Sigmoid colon (tissue), 7 donors: ENCODE results near the gene KIF26A. TPM values are rescaled to one million over a fixed set of nuclear protein-coding genes. Genes with fewer than 3 reads are reported as not detected.
"Not testable (repeated sequence)": the region's sequence is repeated elsewhere in the genome, so short reads cannot be mapped to it uniquely, and the experiment has no call there.

Source experiments
- DNase-seq: peaks from one replicate; pipeline ENCODE4 v3.0.0-alpha.2; 2019
- H3K27ac ChIP-seq, 4 donors: fragments of 200-600 bp; sonication (generic); one replicate each; pipeline ENCODE4 v1.5.1; 2016 to 2019; ENCODE audit warnings: mild to moderate bottlenecking in 1 of 4
- H3K27me3 ChIP-seq, 3 donors: fragments of 200-600 bp; sonication (generic); one replicate each; pipeline ENCODE4 v1.5.1; 2019; ENCODE audit warnings: mild to moderate bottlenecking in 1 of 3
- H3K36me3 ChIP-seq, 4 donors: fragments of 200-600 bp; sonication (generic); one replicate each; pipeline ENCODE4 v1.5.1; 2016 to 2019
- H3K4me1 ChIP-seq, 4 donors: fragments of 200-600 bp; sonication (generic); one replicate each; pipeline ENCODE4 v1.5.1; 2017 to 2019
- H3K4me3 ChIP-seq, 4 donors: fragments of 200-600 bp; sonication (generic); one replicate each; pipeline ENCODE4 v1.5.1; 2017 to 2019; ENCODE audit warnings: mild to moderate bottlenecking in 2 of 4, moderate library complexity in 1 of 4
- H3K9me3 ChIP-seq, 4 donors: fragments of 200-600 bp in 3 of 4; sonication (generic) in 3 of 4; one replicate each; pipeline versions ENCODE4 v1.5.1 to v1.6.1; 2013 to 2019
- EP300 ChIP-seq, 4 donors: sonication (generic); formaldehyde crosslinking; IDR thresholded peaks; one replicate each; pipeline ENCODE4 v1.6.1; 2017; ENCODE audit warnings: antibody characterized with exemption in 4 of 4
- POLR2A ChIP-seq, 2 donors: fragments of 450-650 bp; IDR thresholded peaks; one replicate each; pipeline ENCODE4 v1.6.1; 2016; ENCODE audit warnings: antibody characterized with exemption in 2 of 2, mild to moderate bottlenecking in 2 of 2, moderate library complexity in 2 of 2
- POLR2AphosphoS5 ChIP-seq, 4 donors: sonication (generic); formaldehyde crosslinking; IDR thresholded peaks; one replicate each; pipeline ENCODE4 v1.6.1; 2017; ENCODE audit warnings: antibody characterized with exemption in 4 of 4
- WGBS, 2 donors: extraction: QIAGEN DNeasy Blood & Tissue Kit; methylation state at CpG; one replicate each; pipeline ENCODE4 v1.1.7; 2013; 5-methylcytosine and 5-hydroxymethylcytosine counted together
- intact Hi-C: fragments of 100-400 bp; cut with DNase I; formaldehyde crosslinking; loops from one replicate; pipeline ENCODE4 v1.15.1; 2023
- polyA plus RNA-seq, 3 donors: library from polyadenylated mRNA; stranded (reverse); fragments of 200-250 nt; gene quantifications; one replicate each; pipeline ENCODE4 v1.2.3, GENCODE V29; 2013
- total RNA-seq, 4 donors: library from RNA; depleted of rRNA; stranded (reverse); fragments of >200 nt; gene quantifications; one replicate each; pipeline ENCODE4 v1.1.0, GENCODE V29; 2016
- TF ChIP-seq, protein P1 (sequence below), 4 experiments: fragments of 450-650 bp in 3 of 4; fragments of 200-600 bp in 1 of 4; IDR thresholded peaks; one replicate each; pipeline ENCODE4 v1.5.1; 2016 to 2019; ENCODE audit warnings: antibody characterized with exemption in 4 of 4, mild to moderate bottlenecking in 3 of 4, moderate library complexity in 2 of 4
- donor health status: healthy with polysubstance abuse.
- donor health status: Bipolar disorder and iron deficiency.
- donor health status: healthy.

Gene KIF26A
- total and polyA plus RNA-seq, 7 donors = 0.60 to 4.2 (median 2.1) TPM

DNA sequence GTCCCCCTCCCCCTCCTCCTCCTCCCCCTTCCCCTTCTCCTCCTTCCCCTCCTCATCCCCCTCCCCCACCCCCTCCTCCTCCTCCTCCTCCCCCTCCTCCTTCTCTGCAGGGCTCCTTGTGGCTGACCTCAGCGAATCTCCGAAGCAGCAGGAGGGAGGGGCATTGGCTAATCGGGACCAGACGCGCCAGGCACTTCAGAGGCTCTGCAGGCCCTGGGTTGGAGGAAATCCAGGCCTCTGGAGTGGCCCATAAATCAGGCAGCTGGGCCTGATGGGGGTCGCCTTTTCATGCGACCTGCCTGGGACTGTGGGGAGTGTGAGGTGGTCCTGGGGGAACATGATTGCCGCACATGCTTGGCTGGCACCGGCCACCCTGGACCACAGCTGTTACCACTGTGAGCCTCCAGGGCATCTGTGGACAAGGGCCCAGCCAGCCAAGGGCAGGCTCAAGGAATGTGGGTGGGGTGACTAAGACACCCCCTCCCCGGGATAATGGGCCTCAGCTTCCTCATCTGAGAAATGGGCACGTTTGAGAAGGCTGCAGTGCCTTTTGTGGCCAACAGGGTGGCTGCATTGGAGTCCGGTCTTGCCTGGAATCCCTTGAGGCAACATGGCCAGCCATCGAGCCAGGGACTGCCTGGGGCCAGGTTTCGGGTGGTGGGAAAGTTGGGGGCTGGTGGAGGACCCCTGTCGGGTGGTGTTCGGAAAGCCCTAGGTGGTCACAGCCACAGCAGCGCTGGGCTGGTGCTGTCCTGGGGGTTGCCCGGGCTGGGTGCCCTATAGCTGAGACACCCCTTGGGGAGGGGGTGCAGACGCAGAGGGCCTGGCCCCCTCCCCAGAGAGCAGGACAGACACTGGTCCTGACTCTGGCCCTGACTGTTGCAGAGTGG, 12.0 kb downstream of the KIF26A start:
- peaks cover 0 to 17% (median 11%) of the 10 kb centered on the region in 4 donors for H3K4me1 ChIP-seq
- 55 to 71% methylated on average over 19 of the region's 19 CpGs for WGBS, 2 donors
- TF ChIP-seq EP300 (IDR thresholded peaks at IDR 0.05) (no peak), POLR2A (IDR thresholded peaks at IDR 0.05) (no peak), POLR2AphosphoS5 (IDR thresholded peaks at IDR 0.05) (no peak)
- TF ChIP-seq, protein P1, sequence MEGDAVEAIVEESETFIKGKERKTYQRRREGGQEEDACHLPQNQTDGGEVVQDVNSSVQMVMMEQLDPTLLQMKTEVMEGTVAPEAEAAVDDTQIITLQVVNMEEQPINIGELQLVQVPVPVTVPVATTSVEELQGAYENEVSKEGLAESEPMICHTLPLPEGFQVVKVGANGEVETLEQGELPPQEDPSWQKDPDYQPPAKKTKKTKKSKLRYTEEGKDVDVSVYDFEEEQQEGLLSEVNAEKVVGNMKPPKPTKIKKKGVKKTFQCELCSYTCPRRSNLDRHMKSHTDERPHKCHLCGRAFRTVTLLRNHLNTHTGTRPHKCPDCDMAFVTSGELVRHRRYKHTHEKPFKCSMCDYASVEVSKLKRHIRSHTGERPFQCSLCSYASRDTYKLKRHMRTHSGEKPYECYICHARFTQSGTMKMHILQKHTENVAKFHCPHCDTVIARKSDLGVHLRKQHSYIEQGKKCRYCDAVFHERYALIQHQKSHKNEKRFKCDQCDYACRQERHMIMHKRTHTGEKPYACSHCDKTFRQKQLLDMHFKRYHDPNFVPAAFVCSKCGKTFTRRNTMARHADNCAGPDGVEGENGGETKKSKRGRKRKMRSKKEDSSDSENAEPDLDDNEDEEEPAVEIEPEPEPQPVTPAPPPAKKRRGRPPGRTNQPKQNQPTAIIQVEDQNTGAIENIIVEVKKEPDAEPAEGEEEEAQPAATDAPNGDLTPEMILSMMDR (IDR thresholded peaks at IDR 0.05) = no peak
- H3K4me3 ChIP-seq = no peak overlapping the region
- H3K9me3 ChIP-seq = no peaks in the 10 kb centered on the region
- no peaks in the 10 kb centered on the region for H3K36me3 ChIP-seq
- DNase-seq = no peak
- no peak overlapping the region for H3K27ac ChIP-seq
- intact Hi-C loops = no loop called here
- no peaks in the 10 kb centered on the region for H3K27me3 ChIP-seq

DNA sequence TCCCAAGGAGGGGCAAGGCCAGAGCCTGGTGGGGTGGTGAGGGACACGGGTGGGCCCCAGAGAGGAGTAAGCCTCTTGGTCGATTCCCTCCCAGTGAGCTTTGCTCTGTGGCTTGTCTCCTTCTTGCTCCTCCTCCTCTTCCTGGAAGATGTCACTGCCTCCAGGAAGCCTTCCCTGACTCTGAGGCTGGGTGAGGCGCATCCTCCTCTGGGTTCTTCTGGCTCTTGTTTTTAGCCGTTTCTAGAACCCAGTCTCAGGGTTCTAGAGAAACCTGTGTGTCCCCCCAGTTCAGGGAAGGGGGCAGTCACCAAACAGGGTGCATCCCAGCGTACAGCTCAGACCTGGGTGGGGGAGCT, 12.6 kb downstream of the KIF26A start:
- 83 to 90% methylated on average over 5 of the region's 5 CpGs for WGBS, 2 donors
- H3K9me3 ChIP-seq = no peaks in the 10 kb centered on the region

DNA sequence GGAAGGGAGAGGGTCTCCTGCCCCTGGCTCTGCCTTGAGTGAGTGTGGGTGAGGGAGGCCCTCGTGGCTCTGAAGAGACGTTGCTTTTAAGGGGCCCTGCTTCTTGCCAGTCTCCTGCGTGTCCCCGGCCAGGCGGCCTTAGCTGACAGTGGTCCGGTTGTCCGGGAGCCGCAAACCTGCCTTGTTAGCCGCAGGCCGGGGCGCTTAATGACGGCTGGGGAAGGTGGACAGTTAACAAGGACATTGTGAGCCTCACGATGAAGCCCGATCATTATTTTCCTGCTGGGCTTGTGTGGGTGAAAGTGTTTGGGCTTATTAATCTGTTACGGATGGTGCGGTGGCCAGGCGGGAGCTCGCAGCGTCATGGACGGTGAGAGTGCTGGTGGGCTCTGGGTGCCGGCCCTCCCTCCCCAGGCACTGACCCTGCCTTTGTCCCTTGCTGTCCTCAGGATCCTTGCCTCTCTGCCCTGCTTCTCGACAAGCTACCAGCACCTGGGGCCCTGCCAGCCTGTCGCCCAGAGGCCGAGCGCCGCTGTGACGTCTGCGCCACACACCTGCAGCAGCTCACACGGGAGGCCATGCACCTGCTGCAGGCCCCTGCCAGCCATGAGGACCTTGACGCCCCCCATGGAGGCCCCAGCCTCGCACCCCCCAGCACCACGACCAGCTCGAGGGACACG, 13.3 kb downstream of the KIF26A start:
- Histone ChIP-seq H3K4me1 (peaks cover 0 to 17% (median 11%) of the 10 kb centered on the region in 4 donors), H3K4me3 (no peak overlapping the region), H3K36me3 (no peaks in the 10 kb centered on the region), H3K9me3 (no peaks in the 10 kb centered on the region), H3K27ac (no peak overlapping the region), H3K27me3 (no peaks in the 10 kb centered on the region)
- DNase-seq = no peak
- TF ChIP-seq, protein P1 (IDR thresholded peaks at IDR 0.05) = no peak
- TF ChIP-seq POLR2AphosphoS5 (IDR thresholded peaks at IDR 0.05) (no peak), POLR2A (IDR thresholded peaks at IDR 0.05) (no peak), EP300 (IDR thresholded peaks at IDR 0.05) (no peak)
- intact Hi-C loops = no loop called here
- 92 to 94% methylated on average over 34 of the region's 34 CpGs for WGBS, 2 donors

More for the DNA sequence above, 12.6 kb downstream of the KIF26A start:
- H3K4me3 ChIP-seq = no peak overlapping the region
- TF ChIP-seq EP300 (IDR thresholded peaks at IDR 0.05) (no peak), POLR2A (IDR thresholded peaks at IDR 0.05) (no peak)
- intact Hi-C loops = no loop called here
- DNase-seq = no peak
- peaks cover 0 to 17% (median 11%) of the 10 kb centered on the region in 4 donors for H3K4me1 ChIP-seq
- no peak overlapping the region for H3K27ac ChIP-seq
- no peaks in the 10 kb centered on the region for H3K27me3 ChIP-seq
- H3K36me3 ChIP-seq = no peaks in the 10 kb centered on the region

DNA sequence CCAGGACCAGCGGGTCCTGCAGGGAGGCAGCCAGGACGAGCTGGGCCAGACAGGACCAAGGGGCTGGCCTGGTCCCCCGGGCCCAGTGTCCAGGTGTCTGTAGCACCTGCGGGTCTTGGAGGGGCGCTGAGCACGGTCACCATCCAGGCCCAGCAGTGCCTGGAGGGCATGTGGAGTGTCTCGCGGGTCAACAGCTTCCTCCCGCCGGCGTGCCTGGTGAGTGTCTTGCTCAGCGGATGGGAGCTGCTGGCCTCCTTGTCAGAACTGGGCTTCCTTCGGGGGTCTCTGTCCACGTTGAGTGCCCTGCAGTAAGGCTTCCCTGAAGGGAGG, 13.8 kb downstream of the KIF26A start:
- no peak for DNase-seq
- Histone ChIP-seq H3K36me3 (no peaks in the 10 kb centered on the region), H3K4me3 (no peak overlapping the region), H3K27me3 (no peaks in the 10 kb centered on the region), H3K4me1 (peaks cover 0 to 17% (median 11%) of the 10 kb centered on the region in 4 donors), H3K9me3 (no peaks in the 10 kb centered on the region), H3K27ac (no peak overlapping the region)
- intact Hi-C loops = no loop called here
- 93 to 95% methylated on average over 14 of the region's 14 CpGs for WGBS, 2 donors
- TF ChIP-seq EP300 (IDR thresholded peaks at IDR 0.05) (no peak), POLR2A (IDR thresholded peaks at IDR 0.05) (no peak), POLR2AphosphoS5 (IDR thresholded peaks at IDR 0.05) (no peak)
- TF ChIP-seq, protein P1 (IDR thresholded peaks at IDR 0.05) = no peak

DNA sequence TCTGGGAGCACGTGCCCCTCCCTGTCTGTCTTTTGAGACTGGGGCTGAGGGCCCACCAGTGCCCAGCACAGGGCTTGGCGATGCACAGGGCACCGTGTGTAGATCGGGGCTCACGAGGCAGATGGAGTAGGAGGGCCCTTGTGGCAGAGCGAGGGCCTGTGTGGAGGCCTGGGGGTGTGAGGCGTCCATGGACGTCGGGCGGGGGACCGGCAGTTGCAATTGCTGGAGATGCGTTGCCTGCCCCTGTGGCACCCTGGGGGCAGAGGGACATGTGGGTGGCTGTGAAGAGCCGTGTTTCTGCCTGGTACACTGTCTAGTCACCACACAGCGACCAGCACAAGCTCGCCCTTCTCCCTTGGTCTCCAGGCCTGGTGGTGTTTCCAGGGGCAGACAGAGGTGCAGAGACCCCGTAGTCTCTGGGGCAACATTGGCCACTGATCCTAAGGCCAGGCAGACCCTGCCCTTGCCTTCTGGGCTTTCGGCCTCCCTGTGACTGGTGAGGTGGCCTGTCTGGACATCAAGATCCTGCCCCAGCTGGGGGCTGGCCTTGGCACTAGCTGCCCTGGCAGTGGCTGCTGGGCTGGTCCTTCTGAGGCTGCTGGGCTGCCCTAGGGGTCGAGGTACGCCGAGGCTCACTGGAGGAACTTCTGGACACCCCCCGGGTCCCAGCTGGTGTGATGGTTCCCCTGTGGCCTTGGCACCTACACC, 14.5 kb downstream of the KIF26A start:
- no peak for DNase-seq
- Histone ChIP-seq H3K4me3 (no peak overlapping the region), H3K4me1 (peaks cover 0 to 17% (median 11%) of the 10 kb centered on the region in 4 donors), H3K9me3 (no peaks in the 10 kb centered on the region), H3K36me3 (no peaks in the 10 kb centered on the region), H3K27ac (no peak overlapping the region), H3K27me3 (no peaks in the 10 kb centered on the region)
- TF ChIP-seq, protein P1 (IDR thresholded peaks at IDR 0.05) = no peak
- TF ChIP-seq POLR2AphosphoS5 (IDR thresholded peaks at IDR 0.05) (no peak), POLR2A (IDR thresholded peaks at IDR 0.05) (no peak), EP300 (IDR thresholded peaks at IDR 0.05) (no peak)
- intact Hi-C loops = no loop called here
- 93% methylated on average over 21 of the region's 21 CpGs for WGBS, 2 donors

DNA sequence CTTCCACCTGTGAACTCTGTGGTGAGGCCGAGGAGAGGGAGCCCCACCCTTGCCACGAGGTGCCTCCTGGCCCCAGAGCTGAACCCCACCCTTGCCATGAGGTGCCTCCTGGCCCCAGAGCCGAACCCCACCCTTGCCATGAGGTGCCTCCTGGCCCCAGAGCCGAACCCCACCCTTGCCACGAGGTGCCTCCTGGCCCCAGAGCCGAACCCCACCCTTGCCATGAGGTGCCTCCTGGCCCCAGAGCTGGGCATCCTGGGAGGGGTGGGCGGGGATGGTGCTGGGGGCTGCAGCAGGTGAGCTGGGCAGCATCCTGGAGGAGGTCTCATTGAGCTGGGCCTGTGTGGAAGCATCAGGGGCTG, 15.0 kb downstream of the KIF26A start:
- H3K27ac ChIP-seq, intact Hi-C loops, H3K36me3 ChIP-seq, DNase-seq, H3K27me3 ChIP-seq, H3K4me3 ChIP-seq, H3K9me3 ChIP-seq: not testable (repeated sequence)
- H3K4me1 ChIP-seq = peaks cover 0 to 17% (median 11%) of the 10 kb centered on the region in 4 donors
- 30 to 53% methylated on average over 7 of the region's 7 CpGs for WGBS, 2 donors
